GM12874 (cell line): ENCODE results near the gene KLHDC7B.

Experiments used
- TF ChIP-seq, protein P1 (sequence below): IDR thresholded peaks from 2 replicates; pipeline ENCODE4 v1.5.1; 2011; ENCODE audit warnings: low read depth, mild to moderate bottlenecking, control low read depth, low read length, moderate library complexity; ENCODE audit not compliant: insufficient read depth

Gene KLHDC7B

DNA sequence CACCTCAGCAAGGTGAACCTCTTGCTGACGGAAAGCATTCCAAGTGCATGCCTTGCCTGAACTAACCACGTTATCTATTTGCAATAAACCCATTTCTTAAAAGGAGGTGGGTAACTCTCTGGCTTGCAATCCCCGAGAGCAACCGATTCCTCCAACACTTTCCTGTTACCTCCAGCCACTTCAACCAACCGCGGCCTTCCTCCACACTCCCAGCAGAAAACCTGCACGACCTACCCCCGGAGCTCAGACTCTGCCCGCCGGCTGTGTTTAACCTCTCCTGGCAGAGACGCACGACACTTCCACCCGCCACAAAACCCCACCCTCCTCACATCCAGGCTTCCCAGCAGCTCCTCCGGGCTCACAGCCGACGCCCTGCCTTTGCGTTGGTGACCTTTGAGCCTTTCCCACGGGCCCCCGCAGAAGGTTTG, 21.0 kb upstream of the KLHDC7B start:
- TF ChIP-seq, protein P1, sequence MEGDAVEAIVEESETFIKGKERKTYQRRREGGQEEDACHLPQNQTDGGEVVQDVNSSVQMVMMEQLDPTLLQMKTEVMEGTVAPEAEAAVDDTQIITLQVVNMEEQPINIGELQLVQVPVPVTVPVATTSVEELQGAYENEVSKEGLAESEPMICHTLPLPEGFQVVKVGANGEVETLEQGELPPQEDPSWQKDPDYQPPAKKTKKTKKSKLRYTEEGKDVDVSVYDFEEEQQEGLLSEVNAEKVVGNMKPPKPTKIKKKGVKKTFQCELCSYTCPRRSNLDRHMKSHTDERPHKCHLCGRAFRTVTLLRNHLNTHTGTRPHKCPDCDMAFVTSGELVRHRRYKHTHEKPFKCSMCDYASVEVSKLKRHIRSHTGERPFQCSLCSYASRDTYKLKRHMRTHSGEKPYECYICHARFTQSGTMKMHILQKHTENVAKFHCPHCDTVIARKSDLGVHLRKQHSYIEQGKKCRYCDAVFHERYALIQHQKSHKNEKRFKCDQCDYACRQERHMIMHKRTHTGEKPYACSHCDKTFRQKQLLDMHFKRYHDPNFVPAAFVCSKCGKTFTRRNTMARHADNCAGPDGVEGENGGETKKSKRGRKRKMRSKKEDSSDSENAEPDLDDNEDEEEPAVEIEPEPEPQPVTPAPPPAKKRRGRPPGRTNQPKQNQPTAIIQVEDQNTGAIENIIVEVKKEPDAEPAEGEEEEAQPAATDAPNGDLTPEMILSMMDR, result no peak

GRCh38 chr22:50525104-50525857, 20.4 kb upstream of the KLHDC7B start, which contains the start of gene SCO2:
Gene SCO2, minus strand, starts transcription at chr22:50525598. Its CDS starts 1,187 bp downstream, at chr22:50524411.
- TF ChIP-seq, protein P1, result peak; percentile 68

GRCh38 chr22:50525858-50526107, 19.9 kb upstream of the KLHDC7B start:
- TF ChIP-seq, protein P1, result no peak

GRCh38 chr22:50526108-50526833, 19.4 kb upstream of the KLHDC7B start:
- TF ChIP-seq, protein P1, result peak; percentile 80

GRCh38 chr22:50526834-50527801, 18.6 kb upstream of the KLHDC7B start:
- TF ChIP-seq, protein P1, result no peak

GRCh38 chr22:50527921-50528681, 17.6 kb upstream of the KLHDC7B start:
- TF ChIP-seq, protein P1, result no peak
